ENCODE results near the gene RHEB. TPM values are rescaled to one million over a fixed set of nuclear protein-coding genes. Genes with fewer than 3 reads are reported as not detected.

RHEB gene
- total RNA-seq, 2 experiments from 2014 or later, result 57.6 to 93.2 TPM

- POLR2A ChIA-PET, result interaction anchor here (0.6 kb wide), 1 partner anchor 594 kb away, joined by 4 read pairs; no protein-coding TSS in a partner anchor
- CTCF ChIA-PET (ENCODE audit: unreplicated experiment), result interaction anchor here (0.6 kb wide), 1 partner anchor 551 kb away, joined by 3 read pairs; no protein-coding TSS in a partner anchor
- intact Hi-C loops (cut with micrococcal nuclease; ENCODE audit: unreplicated experiment), result no loop called here
Measured at GRCh38 chr7:151425670-151426440, 93.8 kb downstream of the RHEB start.

GRCh38 chr7:151424799-151425198 lies 94.9 kb downstream of the RHEB start:
- POLR2A ChIA-PET, result no interaction called here
- Histone ChIP-seq H3K9me3 (ENCODE audit: low read length) (no peaks in the 10 kb centered on the region), H3K36me3 (ENCODE audit: insufficient read depth, low read length) (no peaks in the 10 kb centered on the region), H3K9me2 (ENCODE audit: insufficient read depth, low read length) (no peaks in the 10 kb centered on the region), H3K79me2 (ENCODE audit: insufficient read depth, low read depth, low read length) (no peaks in the 10 kb centered on the region), H4K20me1 (ENCODE audit: insufficient read depth, low read length) (no peaks in the 10 kb centered on the region), H3K4me1 (ENCODE audit: insufficient read depth, low read length, poor library complexity, severe bottlenecking) (peaks cover 3% of the 10 kb centered on the region), H3K27ac (ENCODE audit: low read depth, low read length, poor library complexity, severe bottlenecking) (no peak overlapping the region), H3K4me3 (ENCODE audit: low read depth, low read length, poor library complexity, severe bottlenecking) (no peak overlapping the region), H2AFZ (ENCODE audit: low read length) (no peak overlapping the region), H3K4me2 (ENCODE audit: low read length) (no peak overlapping the region)
- DNase-seq (ENCODE audit: low spot score), result no peak
- no TSS peak for BruUV-seq (replicated peaks)
- TF ChIP-seq CTCF (conservative IDR thresholded peaks at IDR 0.05; ENCODE audit: low read length) (no peak), EZH2phosphoT487 (IDR thresholded peaks at IDR 0.05; ENCODE audit: borderline replicate concordance, low read depth, low read length) (no peak)
- intact Hi-C loops (cut with micrococcal nuclease; ENCODE audit: unreplicated experiment), result no loop called here
- CTCF ChIA-PET (ENCODE audit: unreplicated experiment), result no interaction called here

More at GRCh38 chr7:151425670-151426440, 93.8 kb downstream of the RHEB start:
- Histone ChIP-seq H2AFZ (ENCODE audit: low read length) (no peak overlapping the region), H4K20me1 (ENCODE audit: insufficient read depth, low read length) (no peaks in the 10 kb centered on the region), H3K9me3 (ENCODE audit: low read length) (no peaks in the 10 kb centered on the region), H3K36me3 (ENCODE audit: insufficient read depth, low read length) (no peaks in the 10 kb centered on the region), H3K9me2 (ENCODE audit: insufficient read depth, low read length) (no peaks in the 10 kb centered on the region), H3K79me2 (ENCODE audit: insufficient read depth, low read depth, low read length) (no peaks in the 10 kb centered on the region), H3K4me1 (ENCODE audit: insufficient read depth, low read length, poor library complexity, severe bottlenecking) (peaks cover 7% of the 10 kb centered on the region), H3K27ac (ENCODE audit: low read depth, low read length, poor library complexity, severe bottlenecking) (no peak overlapping the region), H3K4me3 (ENCODE audit: low read depth, low read length, poor library complexity, severe bottlenecking) (no peak overlapping the region), H3K4me2 (ENCODE audit: low read length) (no peak overlapping the region)
- BruUV-seq (replicated peaks), result no TSS peak
- DNase-seq (ENCODE audit: low spot score), result no peak
- no peak for TF ChIP-seq EZH2phosphoT487 (IDR thresholded peaks at IDR 0.05; ENCODE audit: borderline replicate concordance, low read depth, low read length)
- TF ChIP-seq CTCF (conservative IDR thresholded peaks at IDR 0.05; ENCODE audit: low read length), result no peak

GRCh38 chr7:151423936-151424335 lies 95.8 kb downstream of the RHEB start:
- intact Hi-C loops (cut with micrococcal nuclease; ENCODE audit: unreplicated experiment), result no loop called here
- POLR2A ChIA-PET, result interaction anchor here (0.8 kb wide), 1 partner anchor 13 kb away, joined by 3 read pairs; no protein-coding TSS in a partner anchor

More at GRCh38 chr7:151423936-151424335, 95.8 kb downstream of the RHEB start:
- no peak overlapping the region for H3K4me2 ChIP-seq (ENCODE audit: low read length)
- H3K79me2 ChIP-seq (ENCODE audit: insufficient read depth, low read depth, low read length), result no peaks in the 10 kb centered on the region
- no peak overlapping the region for H2AFZ ChIP-seq (ENCODE audit: low read length)
- H3K9me2 ChIP-seq (ENCODE audit: insufficient read depth, low read length), result no peaks in the 10 kb centered on the region
- H3K4me1 ChIP-seq (ENCODE audit: insufficient read depth, low read length, poor library complexity, severe bottlenecking), result no peaks in the 10 kb centered on the region
- H3K4me3 ChIP-seq (ENCODE audit: low read depth, low read length, poor library complexity, severe bottlenecking), result no peak overlapping the region
- no peaks in the 10 kb centered on the region for H3K9me3 ChIP-seq (ENCODE audit: low read length)
- CTCF ChIA-PET (ENCODE audit: unreplicated experiment), result no interaction called here
- H3K36me3 ChIP-seq (ENCODE audit: insufficient read depth, low read length), result no peaks in the 10 kb centered on the region
- TF ChIP-seq CTCF (conservative IDR thresholded peaks at IDR 0.05; ENCODE audit: low read length), result no peak
- no peak for TF ChIP-seq EZH2phosphoT487 (IDR thresholded peaks at IDR 0.05; ENCODE audit: borderline replicate concordance, low read depth, low read length)
- H3K27ac ChIP-seq (ENCODE audit: low read depth, low read length, poor library complexity, severe bottlenecking), result no peak overlapping the region
- no peak for DNase-seq (ENCODE audit: low spot score)
- no TSS peak for BruUV-seq (replicated peaks)
- H4K20me1 ChIP-seq (ENCODE audit: insufficient read depth, low read length), result no peaks in the 10 kb centered on the region

All from OCI-LY7 (cell line).